Iris pigment epithelial cell (primary cell): Measurements from ENCODE around the gene DBX1.
"Not testable (repeated sequence)": the region's sequence is repeated elsewhere in the genome, so short reads cannot be mapped to it uniquely, and the experiment has no call there.

Experiments
- DNase-seq: peaks from one replicate; pipeline ENCODE4 v3.0.0-alpha.2; 2011; ENCODE audit warnings: low read depth

Gene DBX1

GRCh38 chr11:20161230-20161918, 1.1 kb upstream of the DBX1 start:
- DNase-seq, result no peak

- no peak for DNase-seq
Measured at GRCh38 chr11:20159466-20160381, 551 bp downstream of the DBX1 start.

GRCh38 chr11:20158597-20159257, 1.5 kb downstream of the DBX1 start:
- DNase-seq, result peak; percentile 55

- DNase-seq, result no peak
Measured at GRCh38 chr11:20157728-20158127, 2.5 kb downstream of the DBX1 start.

- DNase-seq, result no peak
Measured at GRCh38 chr11:20156876-20157613, 3.2 kb downstream of the DBX1 start.

GRCh38 chr11:20156280-20156875, 3.9 kb downstream of the DBX1 start:
- no peak for DNase-seq

- DNase-seq, result no peak
Measured at GRCh38 chr11:20155683-20156279, 4.5 kb downstream of the DBX1 start.

GRCh38 chr11:20154381-20154780, 5.9 kb downstream of the DBX1 start:
- DNase-seq, result no peak

- DNase-seq, result no peak
Measured at GRCh38 chr11:20138707-20139106, 21.6 kb downstream of the DBX1 start.

GRCh38 chr11:20137637-20138036, 22.6 kb downstream of the DBX1 start:
- DNase-seq, result no peak

- no peak for DNase-seq
Measured at GRCh38 chr11:20134991-20135736, 25.1 kb downstream of the DBX1 start.

GRCh38 chr11:20132667-20133039, 27.6 kb downstream of the DBX1 start:
- no peak for DNase-seq

- DNase-seq, result peak; percentile 63
Measured at GRCh38 chr11:20131788-20132666, 28.2 kb downstream of the DBX1 start.

GRCh38 chr11:20129665-20130064, 30.6 kb downstream of the DBX1 start:
- no peak for DNase-seq

GRCh38 chr11:20128528-20128825, 31.8 kb downstream of the DBX1 start:
- DNase-seq, result not testable (repeated sequence)

GRCh38 chr11:20127671-20128527, 32.4 kb downstream of the DBX1 start:
- DNase-seq, result peak; percentile 69

GRCh38 chr11:20126724-20127123, 33.6 kb downstream of the DBX1 start:
- DNase-seq, result no peak

GRCh38 chr11:20125927-20126326, 34.3 kb downstream of the DBX1 start:
- peak; percentile 47 for DNase-seq

- no peak for DNase-seq
Measured at GRCh38 chr11:20122131-20122530, 38.1 kb downstream of the DBX1 start.
